Activated T-cell treated with anti-CD3 and anti-CD28 coated beads, Interleukin-2, amount 50 U/mL, for 24 hours (primary cell): ENCODE results near the gene SGO2.
A peak's percentile ranks its signal among the peaks of the same experiment; 100 is the strongest.

ENCODE experiments used
- DNase-seq: peaks from one replicate; pipeline ENCODE4 v3.0.0-alpha.2; 2020
- H3K27ac Mint-ChIP-seq: 2 replicates; pipeline ENCODE4 v1.8.0; 2020; ENCODE audit warnings: mild to moderate bottlenecking, mixed read lengths
- H3K27me3 Mint-ChIP-seq: 2 replicates; pipeline ENCODE4 v1.8.0; 2020; ENCODE audit warnings: mixed read lengths
- H3K36me3 Mint-ChIP-seq: 2 replicates; pipeline ENCODE4 v1.8.0; 2020; ENCODE audit warnings: low read depth, mixed read lengths
- H3K4me1 Mint-ChIP-seq: 2 replicates; pipeline ENCODE4 v1.8.0; 2020; ENCODE audit warnings: low read depth, mixed read lengths
- H3K4me3 Mint-ChIP-seq: 2 replicates; pipeline ENCODE4 v1.8.0; 2020; ENCODE audit warnings: mild to moderate bottlenecking, moderate library complexity, mixed read lengths
- H3K9me3 Mint-ChIP-seq: 2 replicates; pipeline ENCODE4 v1.8.0; 2020; ENCODE audit warnings: mixed read lengths

Gene SGO2

GRCh38 chr2:200502196-200502595, 23.8 kb upstream of the SGO2 start:
- Mint-ChIP-seq H3K36me3 (peaks cover 61% of the 10 kb centered on the region), H3K4me1 (peaks cover 19% of the 10 kb centered on the region), H3K27ac (no peak overlapping the region), H3K27me3 (no peaks in the 10 kb centered on the region), H3K4me3 (no peak overlapping the region), H3K9me3 (peaks cover 4% of the 10 kb centered on the region)
- no peak for DNase-seq

DNA sequence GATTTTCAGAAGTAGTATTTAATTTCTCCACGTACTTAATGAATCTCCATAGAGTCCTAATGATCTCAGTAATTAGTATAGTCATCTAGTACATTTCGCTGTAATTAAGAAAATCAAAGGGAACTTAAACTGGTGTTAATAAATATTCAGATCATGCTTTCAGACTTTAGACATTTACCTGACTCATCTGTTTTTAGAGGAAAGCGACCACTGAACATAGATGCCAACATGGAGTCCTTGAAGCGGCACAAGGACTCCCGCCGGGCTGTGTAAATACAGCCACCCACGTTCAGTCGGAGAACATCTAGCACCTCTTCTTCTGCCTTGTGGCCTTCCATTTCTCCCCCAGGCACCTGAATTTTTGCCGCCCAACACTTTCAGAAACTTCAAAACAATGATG, 19.3 kb upstream of the SGO2 start:
- H3K4me1 Mint-ChIP-seq = peaks cover 33% of the 10 kb centered on the region
- no peak overlapping the region for H3K4me3 Mint-ChIP-seq
- H3K27ac Mint-ChIP-seq = no peak overlapping the region

GRCh38 chr2:200507179-200507578, 18.8 kb upstream of the SGO2 start:
- Mint-ChIP-seq H3K9me3 (peaks cover 4% of the 10 kb centered on the region), H3K4me1 (peaks cover 33% of the 10 kb centered on the region), H3K36me3 (peaks cover 41% of the 10 kb centered on the region), H3K27ac (no peak overlapping the region), H3K4me3 (no peak overlapping the region), H3K27me3 (no peaks in the 10 kb centered on the region)
- DNase-seq = no peak

More for the DNA sequence above, 19.3 kb upstream of the SGO2 start:
- Mint-ChIP-seq H3K27me3 (no peaks in the 10 kb centered on the region), H3K9me3 (peaks cover 4% of the 10 kb centered on the region), H3K36me3 (peaks cover 44% of the 10 kb centered on the region)
- DNase-seq = no peak

- no peaks in the 10 kb centered on the region for H3K27me3 Mint-ChIP-seq
- peak overlapping the region; percentile 92 for H3K27ac Mint-ChIP-seq
- peak; percentile 50 for DNase-seq
- H3K4me3 Mint-ChIP-seq = peak overlapping the region; percentile 90
- H3K4me1 Mint-ChIP-seq = peaks cover 29% of the 10 kb centered on the region
- peaks cover 27% of the 10 kb centered on the region for H3K36me3 Mint-ChIP-seq
- no peaks in the 10 kb centered on the region for H3K9me3 Mint-ChIP-seq
Measured at GRCh38 chr2:200509235-200509611, 16.8 kb upstream of the SGO2 start.

- Mint-ChIP-seq H3K36me3 (peaks cover 21% of the 10 kb centered on the region), H3K9me3 (no peaks in the 10 kb centered on the region), H3K27me3 (no peaks in the 10 kb centered on the region), H3K4me3 (peak within 1 kb of the TSS; percentile 90), H3K4me1 (peaks cover 29% of the 10 kb centered on the region), H3K27ac (peak within 1 kb of the TSS; percentile 92)
- DNase-seq = peak; percentile 94
Measured at GRCh38 chr2:200509612-200510433, 16.2 kb upstream of the SGO2 start, which contains the start of gene KCTD18. Gene KCTD18, minus strand, starts transcription at chr2:200510068. Its CDS starts 3,052 bp downstream, at chr2:200507016.

DNA sequence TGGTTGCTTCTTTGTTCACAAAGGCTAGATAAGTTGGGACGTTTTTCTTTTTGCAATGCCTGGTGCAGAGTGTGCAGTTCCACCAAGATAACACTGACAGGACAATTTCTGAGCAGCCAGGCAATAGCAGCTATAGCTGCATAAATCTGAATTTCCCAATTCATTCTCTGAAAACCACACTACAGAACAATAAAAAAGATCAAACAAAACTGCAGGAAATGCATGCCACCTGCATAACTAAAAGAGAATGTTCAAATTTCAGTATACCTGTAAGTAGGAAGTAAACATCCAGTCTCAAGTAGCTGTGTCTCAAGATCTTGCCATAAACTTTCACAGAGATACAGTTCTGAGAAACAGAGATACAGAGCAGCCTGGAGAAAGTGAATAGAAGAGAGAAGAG, 10.9 kb upstream of the SGO2 start:
- peaks cover 3% of the 10 kb centered on the region for H3K4me1 Mint-ChIP-seq
- no peak overlapping the region for H3K27ac Mint-ChIP-seq
- H3K36me3 Mint-ChIP-seq = no peaks in the 10 kb centered on the region
- peaks cover 3% of the 10 kb centered on the region for H3K9me3 Mint-ChIP-seq
- no peak for DNase-seq
- no peak overlapping the region for H3K4me3 Mint-ChIP-seq
- H3K27me3 Mint-ChIP-seq = no peaks in the 10 kb centered on the region

DNA sequence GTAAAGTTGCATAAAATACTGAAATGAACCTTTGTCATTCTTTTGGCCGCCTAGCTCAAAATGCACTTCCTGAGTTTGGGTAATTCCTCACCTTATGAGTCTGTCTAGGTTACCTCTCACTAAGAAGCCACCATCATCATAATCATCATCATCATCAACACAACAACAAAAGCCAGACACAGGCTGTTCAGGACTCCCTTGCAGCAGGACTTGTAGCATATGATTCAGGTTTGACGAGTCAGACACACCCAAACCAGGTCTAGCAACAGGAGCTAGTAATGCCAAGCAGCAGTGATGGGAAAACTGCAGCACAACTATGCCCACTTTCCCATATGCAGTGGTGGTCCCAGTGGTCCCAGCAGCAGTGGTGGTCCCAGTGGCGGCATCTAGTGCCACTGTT, 2.8 kb upstream of the SGO2 start:
- Mint-ChIP-seq H3K9me3 (no peaks in the 10 kb centered on the region), H3K4me3 (no peak overlapping the region), H3K27ac (no peak overlapping the region), H3K36me3 (peaks cover 10% of the 10 kb centered on the region), H3K4me1 (peaks cover 24% of the 10 kb centered on the region), H3K27me3 (no peaks in the 10 kb centered on the region)
- no peak for DNase-seq

- Mint-ChIP-seq H3K27ac (no peak overlapping the region), H3K27me3 (no peaks in the 10 kb centered on the region), H3K9me3 (no peaks in the 10 kb centered on the region), H3K4me1 (peaks cover 24% of the 10 kb centered on the region), H3K4me3 (no peak overlapping the region), H3K36me3 (peaks cover 10% of the 10 kb centered on the region)
- no peak for DNase-seq
Measured at GRCh38 chr2:200523604-200524003, 2.4 kb upstream of the SGO2 start.

DNA sequence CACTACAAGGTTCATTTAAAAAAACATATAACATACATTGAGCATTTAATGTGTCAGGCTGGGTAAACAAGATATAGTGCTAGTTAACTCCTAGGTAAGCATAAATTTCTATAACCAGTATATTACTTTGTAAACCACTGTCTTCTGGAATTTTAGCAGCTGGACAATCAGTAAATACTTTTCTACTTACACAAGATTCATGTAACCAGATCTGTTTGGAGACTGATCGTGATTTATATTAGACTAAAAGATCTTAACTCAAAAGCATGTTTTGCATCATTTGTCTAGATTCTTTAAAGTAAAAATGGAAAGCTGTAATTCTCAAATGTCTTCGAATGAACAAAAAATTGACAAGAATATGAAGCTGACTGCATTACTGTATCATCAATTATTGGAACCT, 941 bp upstream of the SGO2 start:
- H3K9me3 Mint-ChIP-seq = no peaks in the 10 kb centered on the region
- no peaks in the 10 kb centered on the region for H3K27me3 Mint-ChIP-seq
- no peak overlapping the region for H3K27ac Mint-ChIP-seq
- H3K36me3 Mint-ChIP-seq = peaks cover 10% of the 10 kb centered on the region
- H3K4me3 Mint-ChIP-seq = no peak overlapping the region
- H3K4me1 Mint-ChIP-seq = peaks cover 24% of the 10 kb centered on the region
- DNase-seq = no peak

GRCh38 chr2:200525551-200525881, 491 bp upstream of the SGO2 start:
- Mint-ChIP-seq H3K9me3 (no peaks in the 10 kb centered on the region), H3K27me3 (no peaks in the 10 kb centered on the region), H3K4me3 (peak overlapping the region; percentile 91), H3K36me3 (peaks cover 10% of the 10 kb centered on the region), H3K4me1 (peaks cover 24% of the 10 kb centered on the region), H3K27ac (peak overlapping the region; percentile 88)
- DNase-seq = no peak

DNA sequence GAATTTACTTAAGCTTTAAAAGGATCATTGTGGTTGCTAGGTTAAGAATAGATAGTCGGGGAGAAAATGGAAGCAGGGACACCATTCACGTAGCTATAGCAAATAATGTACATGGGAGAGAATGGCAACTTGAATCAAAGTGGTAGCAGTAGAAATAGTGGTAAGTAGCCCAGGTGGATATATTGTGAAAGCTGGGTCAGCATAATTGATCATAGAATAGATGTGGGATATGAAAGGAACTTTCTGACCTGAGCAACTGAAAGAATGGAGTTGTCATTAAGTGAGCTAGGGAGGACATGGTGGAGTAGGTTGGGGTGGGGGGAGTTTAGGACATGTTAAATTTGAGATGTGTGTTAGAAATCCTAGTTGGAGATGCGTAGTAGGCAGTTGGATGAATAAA, 2.2 kb downstream of the SGO2 start:
- Mint-ChIP-seq H3K9me3 (no peaks in the 10 kb centered on the region), H3K4me1 (peaks cover 23% of the 10 kb centered on the region), H3K27ac (no peak overlapping the region), H3K27me3 (no peaks in the 10 kb centered on the region), H3K4me3 (no peak overlapping the region), H3K36me3 (peaks cover 12% of the 10 kb centered on the region)
- no peak for DNase-seq

DNA sequence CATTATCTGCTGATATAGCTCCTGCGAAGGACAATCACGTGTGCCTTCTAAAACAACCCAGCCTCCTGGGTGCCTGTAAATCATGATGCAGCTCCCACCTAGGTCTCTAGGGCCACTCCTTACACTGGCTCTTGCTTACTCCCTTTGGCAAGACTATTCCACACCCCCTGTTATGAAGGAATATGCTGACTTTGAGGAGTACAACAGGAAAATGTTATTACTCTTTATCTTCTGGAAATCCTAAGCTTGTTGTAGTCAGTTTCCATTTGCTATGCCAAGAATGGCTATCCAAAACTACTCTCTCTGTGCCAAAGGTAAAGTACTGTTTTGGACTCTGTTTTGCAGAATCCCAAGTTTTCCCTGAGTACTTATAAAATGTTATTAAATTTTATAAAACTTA, 7.7 kb downstream of the SGO2 start:
- Mint-ChIP-seq H3K4me3 (no peak overlapping the region), H3K9me3 (no peaks in the 10 kb centered on the region), H3K36me3 (peaks cover 15% of the 10 kb centered on the region)

GRCh38 chr2:200534572-200534971, 8.6 kb downstream of the SGO2 start:
- Mint-ChIP-seq H3K27ac (no peak overlapping the region), H3K4me3 (no peak overlapping the region), H3K4me1 (no peaks in the 10 kb centered on the region), H3K9me3 (no peaks in the 10 kb centered on the region), H3K36me3 (peaks cover 21% of the 10 kb centered on the region), H3K27me3 (no peaks in the 10 kb centered on the region)
- DNase-seq = no peak

More for the DNA sequence above, 7.7 kb downstream of the SGO2 start:
- H3K27ac Mint-ChIP-seq = no peak overlapping the region
- H3K27me3 Mint-ChIP-seq = no peaks in the 10 kb centered on the region
- no peak for DNase-seq
- H3K4me1 Mint-ChIP-seq = no peaks in the 10 kb centered on the region

DNA sequence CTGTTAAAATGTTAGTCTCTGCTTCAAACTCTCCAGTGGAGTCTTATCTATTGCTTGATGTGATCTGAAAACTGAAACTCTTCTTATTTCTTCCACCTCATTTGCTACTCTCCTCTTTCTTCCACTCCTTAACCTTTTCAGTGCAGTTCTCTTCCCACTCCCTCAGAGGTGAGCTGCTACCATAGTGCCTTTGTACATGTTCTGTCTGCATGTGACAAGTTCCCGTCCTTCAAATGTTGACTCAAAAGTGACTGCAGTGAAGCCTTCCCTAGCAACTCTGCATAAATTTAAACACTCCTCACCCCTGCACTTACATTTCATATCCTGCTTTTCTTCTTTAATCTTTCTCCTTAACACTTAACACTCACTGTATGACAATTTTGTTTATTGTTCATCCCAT, 12.1 kb downstream of the SGO2 start:
- Mint-ChIP-seq H3K27ac (no peak overlapping the region), H3K4me1 (no peaks in the 10 kb centered on the region), H3K4me3 (no peak overlapping the region), H3K27me3 (no peaks in the 10 kb centered on the region), H3K36me3 (peaks cover 50% of the 10 kb centered on the region), H3K9me3 (no peaks in the 10 kb centered on the region)
- DNase-seq = no peak

- Mint-ChIP-seq H3K27ac (no peak overlapping the region), H3K4me3 (no peak overlapping the region), H3K36me3 (peaks cover 70% of the 10 kb centered on the region), H3K9me3 (no peaks in the 10 kb centered on the region), H3K4me1 (no peaks in the 10 kb centered on the region), H3K27me3 (no peaks in the 10 kb centered on the region)
- no peak for DNase-seq
Measured at GRCh38 chr2:200540793-200541192, 14.8 kb downstream of the SGO2 start.
